Measurements from ENCODE around the gene PCMTD2.
"Not testable (repeated sequence)": the region's sequence is repeated elsewhere in the genome, so short reads cannot be mapped to it uniquely, and the experiment has no call there.

DNA sequence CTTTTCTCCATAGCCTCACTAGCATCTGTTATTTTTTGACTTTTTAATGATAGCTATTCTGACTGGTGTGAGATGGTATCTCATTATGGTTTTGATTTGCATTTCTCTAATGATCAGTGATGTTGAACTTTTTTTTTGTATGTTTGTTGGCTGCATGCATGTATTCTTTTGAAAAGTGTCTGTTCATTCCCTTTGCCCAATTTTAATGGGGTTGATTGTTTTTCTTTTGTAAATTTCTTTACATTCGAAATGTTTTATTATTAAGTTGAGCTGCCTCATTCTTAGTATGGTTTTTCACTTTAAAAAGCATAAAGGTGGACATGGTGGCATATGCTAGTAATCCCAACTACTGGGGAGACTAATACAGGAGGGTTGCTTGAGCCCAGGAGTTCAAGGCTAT is 58.2 kb downstream of the PCMTD2 start:
- TF ChIP-seq POLR2AphosphoS5 (IDR thresholded peaks at IDR 0.05): not testable (repeated sequence)
- TF ChIP-seq, protein P1, sequence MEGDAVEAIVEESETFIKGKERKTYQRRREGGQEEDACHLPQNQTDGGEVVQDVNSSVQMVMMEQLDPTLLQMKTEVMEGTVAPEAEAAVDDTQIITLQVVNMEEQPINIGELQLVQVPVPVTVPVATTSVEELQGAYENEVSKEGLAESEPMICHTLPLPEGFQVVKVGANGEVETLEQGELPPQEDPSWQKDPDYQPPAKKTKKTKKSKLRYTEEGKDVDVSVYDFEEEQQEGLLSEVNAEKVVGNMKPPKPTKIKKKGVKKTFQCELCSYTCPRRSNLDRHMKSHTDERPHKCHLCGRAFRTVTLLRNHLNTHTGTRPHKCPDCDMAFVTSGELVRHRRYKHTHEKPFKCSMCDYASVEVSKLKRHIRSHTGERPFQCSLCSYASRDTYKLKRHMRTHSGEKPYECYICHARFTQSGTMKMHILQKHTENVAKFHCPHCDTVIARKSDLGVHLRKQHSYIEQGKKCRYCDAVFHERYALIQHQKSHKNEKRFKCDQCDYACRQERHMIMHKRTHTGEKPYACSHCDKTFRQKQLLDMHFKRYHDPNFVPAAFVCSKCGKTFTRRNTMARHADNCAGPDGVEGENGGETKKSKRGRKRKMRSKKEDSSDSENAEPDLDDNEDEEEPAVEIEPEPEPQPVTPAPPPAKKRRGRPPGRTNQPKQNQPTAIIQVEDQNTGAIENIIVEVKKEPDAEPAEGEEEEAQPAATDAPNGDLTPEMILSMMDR (IDR thresholded peaks at IDR 0.05): not testable (repeated sequence)
